ENCODE data around the gene C22orf23. TPM values are rescaled to one million over a fixed set of nuclear protein-coding genes. Genes with fewer than 3 reads are reported as not detected.

C22orf23 gene
- total RNA-seq, 4 donors from 2014 or later = 0.31 to 0.40 TPM; not detected in 2

GRCh38 chr22:37909766-37910165 lies 43.6 kb downstream of the C22orf23 start:
- no peak for ATAC-seq
- Histone ChIP-seq H3K4me3 (no peak overlapping the region), H3K9me3 (no peaks in the 10 kb centered on the region), H3K27ac (peak overlapping the region; percentile 51 to 94 (median 92)), H3K27me3 (no peaks in the 10 kb centered on the region), H3K4me1 (peaks cover 0 to 74% (median 16%) of the 10 kb centered on the region in 3 donors), H3K36me3 (peaks cover 0 to 29% of the 10 kb centered on the region in 2 donors)
- TF ChIP-seq POLR2A (IDR thresholded peaks at IDR 0.05) (no peak), EP300 (IDR thresholded peaks at IDR 0.05) (no peak), POLR2AphosphoS5 (IDR thresholded peaks at IDR 0.05) (no peak), CTCF (IDR thresholded peaks at IDR 0.05) (no peak)
- WGBS, 2 donors (ENCODE audit: low coverage in 1 of 2) = 26 to 33% methylated on average over 2 to 3 of the region's 7 CpGs

- WGBS, 2 donors (ENCODE audit: low coverage in 1 of 2) = 7 to 36% methylated on average over 2 to 5 of the region's 19 CpGs
- Histone ChIP-seq H3K9me3 (no peaks in the 10 kb centered on the region), H3K4me1 (peaks cover 0 to 73% (median 16%) of the 10 kb centered on the region in 3 donors), H3K27me3 (no peaks in the 10 kb centered on the region), H3K36me3 (peaks cover 0 to 4% of the 10 kb centered on the region in 2 donors), H3K4me3 (peak overlapping the region; percentile 69 to 94), H3K27ac (peak overlapping the region; percentile 75 to 94 (median 91))
- no peak for TF ChIP-seq CTCF (IDR thresholded peaks at IDR 0.05)
- TF ChIP-seq POLR2A (IDR thresholded peaks at IDR 0.05) = no peak
- no peak for TF ChIP-seq EP300 (IDR thresholded peaks at IDR 0.05)
- no peak for TF ChIP-seq POLR2AphosphoS5 (IDR thresholded peaks at IDR 0.05)
- ATAC-seq = no peak
Observed at GRCh38 chr22:37907036-37907954, 46.1 kb downstream of the C22orf23 start.

- peak; percentile 24 for ATAC-seq
- H3K4me1 ChIP-seq = peaks cover 0 to 65% (median 13%) of the 10 kb centered on the region in 3 donors
Observed at GRCh38 chr22:37906364-37907008, 46.9 kb downstream of the C22orf23 start.

GRCh38 chr22:37905534-37906363 lies 47.7 kb downstream of the C22orf23 start, which contains the start of gene MICALL1:
MICALL1 (plus strand) TSS chr22:37906297; CDS start chr22:37906423, 126 bp downstream.
- TF ChIP-seq POLR2A (IDR thresholded peaks at IDR 0.05) (peak in 1 of 2 donors; percentile 36), CTCF (IDR thresholded peaks at IDR 0.05) (peak in 3 of 4 experiments; percentile 43 to 66 (median 53)), POLR2AphosphoS5 (IDR thresholded peaks at IDR 0.05) (no peak)
- Histone ChIP-seq H3K36me3 (no peaks in the 10 kb centered on the region), H3K27ac (peak within 1 kb of the TSS; percentile 76 to 94 (median 91)), H3K4me1 (peaks cover 0 to 57% (median 10%) of the 10 kb centered on the region in 3 donors), H3K27me3 (no peaks in the 10 kb centered on the region), H3K9me3 (no peaks in the 10 kb centered on the region), H3K4me3 (peak within 1 kb of the TSS; percentile 69 to 94)
- 33% methylated on average over 6 of the region's 90 CpGs; no CpG with 5 or more reads in 1 of the 2 donors for WGBS, 2 donors (ENCODE audit: low coverage in 1 of 2)
- ATAC-seq = peak; percentile 93

More at GRCh38 chr22:37906364-37907008, 46.9 kb downstream of the C22orf23 start:
- Histone ChIP-seq H3K27ac (peak overlapping the region; percentile 75 to 94 (median 91)), H3K27me3 (no peaks in the 10 kb centered on the region), H3K36me3 (no peaks in the 10 kb centered on the region), H3K9me3 (no peaks in the 10 kb centered on the region), H3K4me3 (peak overlapping the region; percentile 69 to 94)
- no CpG with 5 or more reads among the region's 75 CpGs for WGBS, 2 donors (ENCODE audit: low coverage in 1 of 2)
- TF ChIP-seq EP300 (IDR thresholded peaks at IDR 0.05) = no peak
- peak in 1 of 2 donors; percentile 61 for TF ChIP-seq POLR2A (IDR thresholded peaks at IDR 0.05)
